ENCODE data around the gene PRAMEF9. TPM values are rescaled to one million over a fixed set of nuclear protein-coding genes. Genes with fewer than 3 reads are reported as not detected.
"Not testable (repeated sequence)": the region's sequence is repeated elsewhere in the genome, so short reads cannot be mapped to it uniquely, and the experiment has no call there.

PRAMEF9 gene
- total and polyA plus RNA-seq, 4 experiments from 2014 or later = not detected

DNA sequence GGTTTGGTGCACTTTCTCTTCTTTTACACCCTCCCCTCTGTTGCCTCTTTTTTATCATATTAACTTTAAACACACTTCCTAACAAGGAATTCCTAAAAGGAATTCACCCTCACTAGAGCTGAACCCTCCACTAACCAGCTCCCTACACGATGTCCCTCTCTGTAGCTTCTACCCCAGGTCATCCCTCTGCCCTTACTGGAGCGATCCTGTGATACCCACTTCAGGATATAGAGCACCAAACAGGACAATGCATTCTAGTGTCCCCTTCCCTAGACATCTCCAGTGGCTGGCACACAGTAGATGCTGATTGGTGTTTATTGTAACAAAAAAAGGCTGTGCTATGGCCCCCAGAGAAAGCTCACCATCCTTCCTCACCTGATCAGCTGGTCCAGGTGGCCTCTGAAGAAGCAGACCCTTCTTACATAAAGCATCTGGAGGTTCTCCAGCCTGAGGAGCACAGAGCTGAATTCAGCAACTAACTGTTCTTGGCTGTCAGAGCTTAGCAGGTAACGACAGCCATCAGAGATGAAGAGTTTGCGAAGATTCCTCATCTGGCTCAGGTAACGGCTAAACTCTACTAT lies 52.9 kb downstream of the PRAMEF9 start:
- H3K36me3 Mint-ChIP-seq = no peaks in the 10 kb centered on the region
- ChIA-PET CTCF (ENCODE audit: partially characterized antibody) (no interaction called here), POLR2A (ENCODE audit: partially characterized antibody) (no interaction called here)
- Histone ChIP-seq H3K27me3 (ENCODE audit: insufficient read depth, low read length) (no peaks in the 10 kb centered on the region), H3K27ac (ENCODE audit: low read depth, low read length) (no peak overlapping the region), H3K9me3 (ENCODE audit: control insufficient read depth in 1 of 2, low read length in 2 of 2) (no peaks in the 10 kb centered on the region), H3K4me1 (ENCODE audit: insufficient read depth, low read length) (no peaks in the 10 kb centered on the region), H3K36me3 (ENCODE audit: insufficient read depth, low read length) (no peaks in the 10 kb centered on the region), H3K4me3 (ENCODE audit: low read length in 2 of 2) (no peak overlapping the region)
- no peaks in the 10 kb centered on the region for H3K9me3 Mint-ChIP-seq
- H3K4me1 Mint-ChIP-seq = peaks cover 0 to 1% (median 0%) of the 10 kb centered on the region in 4 donors
- intact Hi-C loops (cut with micrococcal nuclease) = no loop called here
- no peak overlapping the region for H3K27ac Mint-ChIP-seq
- DNase-seq = no peak
- no peak overlapping the region for H3K4me3 Mint-ChIP-seq
- peaks cover 4 to 13% of the 10 kb centered on the region in 2 donors for H3K27me3 Mint-ChIP-seq

DNA sequence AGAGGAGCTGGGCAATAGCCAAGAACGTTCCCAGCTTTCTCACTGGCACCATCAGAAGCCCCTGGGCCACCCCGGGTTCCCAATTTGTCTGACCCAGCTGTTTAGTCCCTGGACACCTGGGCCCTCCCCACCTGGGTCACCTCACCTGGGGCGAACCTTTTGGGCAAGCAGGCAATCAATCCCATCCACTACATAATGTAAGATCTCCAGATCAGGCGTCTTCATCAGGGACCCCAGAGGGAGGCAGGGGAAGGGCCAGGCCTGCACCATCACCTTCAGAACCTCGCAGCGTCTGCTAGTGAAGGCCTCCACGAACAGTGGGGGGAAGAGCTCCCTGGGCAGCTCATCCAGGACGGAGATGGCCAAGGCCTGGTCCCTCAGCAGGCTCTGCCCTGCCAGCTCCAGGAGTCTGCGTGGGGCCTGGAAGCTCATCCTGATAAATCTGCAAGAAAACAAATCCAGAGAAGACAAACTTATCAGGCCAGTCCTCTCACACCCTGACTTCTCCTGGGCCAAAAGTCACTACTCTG lies 54.1 kb downstream of the PRAMEF9 start, which contains the start of gene PRAMEF18:
Gene PRAMEF18 (minus strand): TSS at position 480 of the 530 bp plus-strand sequence. CDS start 48 bp downstream, at position 432.
- H3K36me3 ChIP-seq (ENCODE audit: insufficient read depth, low read length); POLR2A ChIA-PET (ENCODE audit: partially characterized antibody); H3K27ac ChIP-seq (ENCODE audit: low read depth, low read length); H3K27me3 ChIP-seq (ENCODE audit: insufficient read depth, low read length); intact Hi-C loops (cut with micrococcal nuclease); H3K4me3 ChIP-seq (ENCODE audit: low read length in 2 of 2); H3K4me1 ChIP-seq (ENCODE audit: insufficient read depth, low read length); H3K9me3 ChIP-seq (ENCODE audit: control insufficient read depth in 1 of 2, low read length in 2 of 2); H3K4me1 Mint-ChIP-seq; H3K36me3 Mint-ChIP-seq; DNase-seq; H3K4me3 Mint-ChIP-seq; H3K9me3 Mint-ChIP-seq: not testable (repeated sequence)
- peak within 1 kb of the TSS in 1 of 7 donors; percentile 35 for H3K27ac Mint-ChIP-seq
- CTCF ChIA-PET (ENCODE audit: partially characterized antibody) = interaction anchor here (1.0 kb wide), 1 partner anchor 9 kb away, joined by 3 read pairs; no protein-coding TSS in a partner anchor
- peaks cover 4 to 17% of the 10 kb centered on the region in 2 donors for H3K27me3 Mint-ChIP-seq

DNA sequence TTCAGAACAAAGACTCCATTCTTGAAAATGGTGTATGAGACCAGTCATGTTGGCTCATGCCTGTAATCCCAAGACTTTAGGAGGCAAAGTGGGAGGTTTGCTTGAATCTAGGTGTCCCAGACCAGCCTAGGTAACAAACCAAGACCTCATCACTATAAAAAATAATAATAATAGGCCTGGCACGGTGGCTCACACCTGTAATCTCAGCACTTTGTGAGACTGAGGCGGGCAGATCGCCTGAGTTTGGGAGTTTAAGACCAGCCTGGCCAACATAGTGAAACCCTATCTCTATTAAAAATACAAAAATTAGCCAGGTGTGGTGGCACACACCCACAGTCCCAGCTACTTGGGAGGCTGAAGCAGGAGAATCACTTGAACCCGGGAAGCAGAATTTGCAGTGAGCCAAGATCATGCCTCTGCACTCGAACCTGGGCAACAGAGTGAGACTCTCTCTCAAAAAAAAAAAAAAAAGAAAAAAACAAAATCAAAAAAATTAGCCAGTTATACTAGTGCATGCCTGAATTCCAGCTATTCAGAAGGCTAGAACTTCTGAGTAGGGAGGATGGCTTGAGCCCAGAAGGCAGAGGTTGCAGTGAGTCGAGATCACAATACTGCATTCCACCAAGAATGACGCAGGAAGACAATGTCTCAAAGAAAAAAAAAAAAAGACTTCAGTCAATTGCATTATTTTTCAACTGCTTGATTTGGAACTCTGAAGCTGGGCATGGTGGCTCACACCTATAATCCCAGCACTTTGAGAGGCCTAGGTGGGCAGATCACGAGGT lies 55.8 kb downstream of the PRAMEF9 start:
- POLR2A ChIA-PET (ENCODE audit: partially characterized antibody) = not testable (repeated sequence)

DNA sequence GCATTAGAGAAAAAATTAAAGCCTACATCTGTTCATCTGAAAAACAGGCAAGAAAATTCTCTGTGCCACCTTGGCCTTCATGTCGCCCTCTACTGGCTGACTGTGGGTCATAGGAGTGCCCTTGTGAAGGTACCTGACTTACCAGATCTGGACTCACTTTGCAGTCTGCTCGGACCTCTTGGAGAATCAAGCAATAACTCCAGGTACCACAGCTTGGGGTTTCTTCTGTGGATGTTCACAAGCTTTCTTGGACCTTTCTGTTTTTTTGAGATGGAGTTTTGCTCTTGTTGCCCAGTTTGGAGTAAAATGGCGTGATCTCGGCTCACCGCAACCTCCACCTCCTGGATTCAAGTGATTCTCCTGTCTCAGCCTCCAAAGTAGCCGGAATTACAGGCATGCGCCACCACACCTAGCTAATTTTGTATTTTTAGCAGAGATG lies 56.7 kb downstream of the PRAMEF9 start:
- Mint-ChIP-seq H3K4me1 (peaks cover 0 to 1% (median 0%) of the 10 kb centered on the region in 4 donors), H3K36me3 (no peaks in the 10 kb centered on the region), H3K4me3 (no peak overlapping the region), H3K9me3 (no peaks in the 10 kb centered on the region), H3K27me3 (peaks cover 4 to 21% of the 10 kb centered on the region in 2 donors), H3K27ac (no peak overlapping the region)
- Histone ChIP-seq H3K4me1 (ENCODE audit: insufficient read depth, low read length) (no peaks in the 10 kb centered on the region), H3K9me3 (ENCODE audit: control insufficient read depth in 1 of 2, low read length in 2 of 2) (no peaks in the 10 kb centered on the region), H3K27me3 (ENCODE audit: insufficient read depth, low read length) (no peaks in the 10 kb centered on the region), H3K27ac (ENCODE audit: low read depth, low read length) (no peak overlapping the region), H3K36me3 (ENCODE audit: insufficient read depth, low read length) (no peaks in the 10 kb centered on the region), H3K4me3 (ENCODE audit: low read length in 2 of 2) (no peak overlapping the region)
- DNase-seq = peak in 2 of 5 donors; percentile 6 to 14
- ChIA-PET CTCF (ENCODE audit: partially characterized antibody) (interaction anchor here (1.3 kb wide), 1 partner anchor 9 kb away, joined by 3 read pairs; no protein-coding TSS in a partner anchor), POLR2A (ENCODE audit: partially characterized antibody) (no interaction called here)
- intact Hi-C loops (cut with micrococcal nuclease) = no loop called here

More for the DNA sequence above, 55.8 kb downstream of the PRAMEF9 start:
- H3K4me1 Mint-ChIP-seq; H3K9me3 ChIP-seq (ENCODE audit: control insufficient read depth in 1 of 2, low read length in 2 of 2); H3K4me3 ChIP-seq (ENCODE audit: low read length in 2 of 2); H3K4me1 ChIP-seq (ENCODE audit: insufficient read depth, low read length); H3K36me3 Mint-ChIP-seq; H3K4me3 Mint-ChIP-seq; H3K27ac Mint-ChIP-seq; H3K27ac ChIP-seq (ENCODE audit: low read depth, low read length); DNase-seq; H3K36me3 ChIP-seq (ENCODE audit: insufficient read depth, low read length); H3K27me3 ChIP-seq (ENCODE audit: insufficient read depth, low read length); intact Hi-C loops (cut with micrococcal nuclease); H3K9me3 Mint-ChIP-seq: not testable (repeated sequence)
- CTCF ChIA-PET (ENCODE audit: partially characterized antibody) = interaction anchor here (0.6 to 1.3 kb wide), 2 partner anchors 10 to 149 kb away, joined by 3 read pairs; no protein-coding TSS in a partner anchor
- peaks cover 4 to 20% of the 10 kb centered on the region in 2 donors for H3K27me3 Mint-ChIP-seq

Other genes starting within 250 kb of the PRAMEF9 start
- gene PRAMEF6, start 224.3 kb upstream of the PRAMEF9 start, total RNA-seq = not detected
- gene PRAMEF6, start 224.3 kb upstream of the PRAMEF9 start, polyA plus RNA-seq = not detected
- gene PRAMEF27, start 115.3 kb upstream of the PRAMEF9 start, total RNA-seq = not detected
- gene PRAMEF27, start 115.3 kb upstream of the PRAMEF9 start, polyA plus RNA-seq = not detected
- not detected for gene HNRNPCL3, start 111.1 kb upstream of the PRAMEF9 start, total RNA-seq
- gene HNRNPCL3, start 111.1 kb upstream of the PRAMEF9 start, polyA plus RNA-seq = not detected
- gene PRAMEF25, start 101.1 kb upstream of the PRAMEF9 start, total RNA-seq = not detected
- gene PRAMEF25, start 101.1 kb upstream of the PRAMEF9 start, polyA plus RNA-seq = not detected
- not detected for gene HNRNPCL2, start 55.0 kb upstream of the PRAMEF9 start, total RNA-seq
- gene HNRNPCL2, start 55.0 kb upstream of the PRAMEF9 start, polyA plus RNA-seq = not detected
- not detected for gene PRAMEF26, start 15.8 kb upstream of the PRAMEF9 start, total RNA-seq
- gene PRAMEF26, start 15.8 kb upstream of the PRAMEF9 start, polyA plus RNA-seq = not detected
- gene HNRNPCL4, start 6.2 kb upstream of the PRAMEF9 start, total RNA-seq = not detected
- not detected for gene HNRNPCL4, start 6.2 kb upstream of the PRAMEF9 start, polyA plus RNA-seq
- gene PRAMEF13, start 29.6 kb downstream of the PRAMEF9 start, total RNA-seq = not detected
- gene PRAMEF13, start 29.6 kb downstream of the PRAMEF9 start, polyA plus RNA-seq = not detected
- gene PRAMEF18, start 54.3 kb downstream of the PRAMEF9 start, total RNA-seq = not detected
- not detected for gene PRAMEF18, start 54.3 kb downstream of the PRAMEF9 start, polyA plus RNA-seq
- not detected for gene PRAMEF5, start 82.3 kb downstream of the PRAMEF9 start, total RNA-seq
- gene PRAMEF5, start 82.3 kb downstream of the PRAMEF9 start, polyA plus RNA-seq = not detected
- gene PRAMEF8, start 113.3 kb downstream of the PRAMEF9 start, total RNA-seq = not detected
- gene PRAMEF8, start 113.3 kb downstream of the PRAMEF9 start, polyA plus RNA-seq = not detected
- not detected for gene PRAMEF33, start 131.7 kb downstream of the PRAMEF9 start, total RNA-seq
- gene PRAMEF33, start 131.7 kb downstream of the PRAMEF9 start, polyA plus RNA-seq = not detected
- not detected for gene PRAMEF15, start 143.7 kb downstream of the PRAMEF9 start, total RNA-seq
- not detected for gene PRAMEF15, start 143.7 kb downstream of the PRAMEF9 start, polyA plus RNA-seq
- gene PRAMEF14, start 175.3 kb downstream of the PRAMEF9 start, total RNA-seq = not detected
- gene PRAMEF14, start 175.3 kb downstream of the PRAMEF9 start, polyA plus RNA-seq = not detected
- gene PRAMEF19, start 200.1 kb downstream of the PRAMEF9 start, total RNA-seq = not detected
- gene PRAMEF19, start 200.1 kb downstream of the PRAMEF9 start, polyA plus RNA-seq = not detected
- gene PRAMEF17, start 217.8 kb downstream of the PRAMEF9 start, total RNA-seq = not detected
- gene PRAMEF17, start 217.8 kb downstream of the PRAMEF9 start, polyA plus RNA-seq = not detected
- not detected for gene PRAMEF20, start 238.6 kb downstream of the PRAMEF9 start, total RNA-seq
- gene PRAMEF20, start 238.6 kb downstream of the PRAMEF9 start, polyA plus RNA-seq = not detected